Measurements from ENCODE around the gene SELENOH.
A peak's percentile ranks its signal among the peaks of the same experiment; 100 is the strongest.

Gene SELENOH

DNA sequence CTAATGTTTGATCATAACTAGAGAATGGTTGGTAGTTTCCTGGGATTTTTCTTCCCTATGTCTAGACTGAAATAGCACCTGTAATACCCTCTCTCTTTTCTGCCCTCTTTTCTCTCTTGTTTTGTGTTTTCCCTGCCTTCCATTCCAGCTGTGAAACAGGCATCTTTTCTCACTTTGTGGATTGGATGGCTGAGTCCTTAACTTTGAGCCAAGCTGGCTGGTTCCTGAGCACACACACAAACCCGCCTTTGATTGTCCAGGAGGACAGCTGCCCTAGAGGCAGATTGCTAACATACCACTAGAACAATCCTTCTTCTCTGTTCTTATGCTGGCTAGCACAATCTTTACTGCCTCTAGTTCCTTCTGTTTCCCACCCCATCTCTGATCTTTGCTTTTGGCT, 38.0 kb downstream of the SELENOH start:
- DNase-seq: peak in 22 of 51 donors; percentile 10 to 63 (median 35)

DNA sequence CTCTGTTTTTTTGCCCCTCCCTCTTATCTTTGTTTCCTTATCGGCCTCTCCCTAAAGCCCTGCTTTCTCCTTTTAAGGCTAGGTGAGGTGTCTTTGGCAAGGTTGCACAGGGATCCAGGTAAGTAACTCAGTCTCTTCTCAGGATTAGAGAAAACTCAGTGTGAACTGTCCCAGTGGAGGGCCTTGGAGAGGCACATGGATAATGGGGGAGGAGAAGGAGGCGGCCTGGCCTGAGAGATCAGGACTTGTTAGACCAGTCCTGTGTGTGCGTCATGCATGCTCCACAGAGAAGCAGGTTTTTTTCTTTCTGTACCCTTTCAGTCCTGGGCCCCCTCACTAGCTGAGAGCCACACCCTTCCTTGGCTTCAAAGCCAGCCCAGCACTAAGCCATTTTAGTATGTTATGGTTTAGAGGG, 40.2 kb downstream of the SELENOH start:
- no peak for DNase-seq

- no peak for DNase-seq
These were observed 43.8 kb downstream of the SELENOH start for GRCh38 chr11:57785072-57785471.

DNA sequence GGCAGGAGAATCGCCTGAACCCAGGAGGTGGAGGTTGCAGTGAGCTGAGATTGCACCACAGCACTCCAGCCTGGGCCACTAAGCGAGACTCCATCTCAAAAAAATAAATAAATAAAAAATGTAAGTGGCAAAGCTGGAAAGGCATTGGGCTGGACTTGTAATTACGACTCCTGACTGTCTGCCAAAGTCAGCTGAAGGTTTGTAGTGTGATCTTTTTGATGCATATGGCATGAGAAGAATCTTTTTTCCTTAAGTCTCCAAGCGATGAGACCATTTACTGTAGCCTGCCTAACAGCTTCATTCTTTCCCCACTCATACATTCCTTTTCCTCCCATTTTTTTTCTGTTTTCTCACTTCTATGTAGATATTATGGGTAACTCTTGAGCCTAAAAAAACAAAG, 45.1 kb downstream of the SELENOH start:
- no peak for DNase-seq

GRCh38 chr11:57787006-57787604, 45.8 kb downstream of the SELENOH start:
- DNase-seq: no peak

DNA sequence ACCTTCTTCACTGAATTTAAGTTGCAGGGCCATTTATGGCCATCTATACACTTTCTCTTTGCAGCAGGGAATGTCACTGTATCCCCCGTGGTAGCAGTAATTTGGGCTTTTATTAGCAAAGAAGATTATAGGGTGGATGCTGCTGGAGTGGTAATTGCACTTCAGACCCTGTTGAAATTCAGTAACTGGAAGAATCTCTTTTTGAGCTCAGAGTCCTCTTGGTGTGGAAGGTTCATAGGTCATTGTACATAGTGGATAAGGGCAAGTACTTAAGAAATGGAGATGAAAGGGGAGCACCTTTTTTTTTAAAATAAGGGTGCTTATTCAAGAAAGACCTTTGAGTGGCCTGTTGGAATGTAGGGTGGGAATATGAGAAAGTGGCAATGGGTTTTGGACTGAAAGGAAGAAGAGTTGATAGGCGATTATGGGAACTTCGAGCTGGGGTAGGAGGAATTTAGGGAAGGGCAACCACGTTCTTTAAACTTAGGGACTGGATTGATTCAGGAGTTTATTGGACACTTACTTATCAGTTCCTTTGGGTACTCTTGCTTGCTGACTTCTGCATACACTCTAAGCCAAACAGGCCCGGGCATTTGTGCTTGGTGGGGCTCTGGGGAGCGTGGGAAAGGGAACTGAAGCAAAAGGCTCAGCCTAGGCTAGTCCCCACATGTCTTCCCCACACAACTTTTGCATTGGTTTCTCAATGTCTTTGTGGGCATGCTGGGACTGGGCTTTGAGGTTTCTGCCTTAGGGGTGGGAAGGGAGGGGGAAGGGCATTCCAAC, 46.8 kb downstream of the SELENOH start:
- peak in 19 of 51 donors; percentile 4 to 30 (median 15) for DNase-seq

- no peak for DNase-seq
These were observed 47.4 kb downstream of the SELENOH start for GRCh38 chr11:57788703-57789088.

- no peak for DNase-seq
These were observed 50.2 kb downstream of the SELENOH start for GRCh38 chr11:57791321-57792059.

GRCh38 chr11:57792060-57792541, 50.8 kb downstream of the SELENOH start:
- DNase-seq: peak in 23 of 51 donors; percentile 4 to 48 (median 15)

- no peak for DNase-seq
These were observed 51.6 kb downstream of the SELENOH start for GRCh38 chr11:57792870-57793269.

Data from hypothalamus (tissue), 51 donors.